Endothelial cell (in vitro differentiated cells): ENCODE data around the gene PCGF5. TPM values are rescaled to one million over a fixed set of nuclear protein-coding genes. Genes with fewer than 3 reads are reported as not detected.

Experiments
- DNase-seq: peaks from one replicate; pipeline ENCODE4 v3.0.0; 2021; ENCODE audit warnings: low spot score
- H3K27ac Mint-ChIP-seq: one replicate; pipeline ENCODE4 v1.8.0; 2021; ENCODE audit warnings: mixed read lengths, inconsistent platforms; ENCODE audit not compliant: unreplicated experiment
- H3K27me3 Mint-ChIP-seq: one replicate; pipeline ENCODE4 v1.8.0; 2021; ENCODE audit warnings: mild to moderate bottlenecking, moderate library complexity, mixed read lengths, inconsistent platforms; ENCODE audit not compliant: unreplicated experiment
- H3K36me3 Mint-ChIP-seq: one replicate; pipeline ENCODE4 v1.8.0; 2021; ENCODE audit warnings: mild to moderate bottlenecking, low read depth, mixed read lengths, inconsistent platforms; ENCODE audit not compliant: unreplicated experiment
- H3K4me1 Mint-ChIP-seq: one replicate; pipeline ENCODE4 v1.8.0; 2021; ENCODE audit warnings: mild to moderate bottlenecking, mixed read lengths, inconsistent platforms; ENCODE audit not compliant: unreplicated experiment
- H3K4me3 Mint-ChIP-seq: one replicate; pipeline ENCODE4 v1.8.0; 2021; ENCODE audit warnings: mild to moderate bottlenecking, mixed read lengths, inconsistent platforms; ENCODE audit not compliant: unreplicated experiment
- H3K9me3 Mint-ChIP-seq: one replicate; pipeline ENCODE4 v1.8.0; 2021; ENCODE audit warnings: mixed read lengths, inconsistent platforms; ENCODE audit not compliant: unreplicated experiment
- total RNA-seq: library from RNA; stranded (reverse); fragmentation: NEBNext Ultra II Directional; extraction: Animal tissue kit (Norgen Biotek cat#: 25700); gene quantifications from one replicate; pipeline ENCODE4 v1.2.1, GENCODE V29; 2021; ENCODE audit not compliant: unreplicated experiment
- TF ChIP-seq, protein P1 (sequence below): fragments of 200-600 bp; sonication (generic); IDR thresholded peaks from one replicate; pipeline ENCODE4 v1.5.0; 2021; ENCODE audit warnings: antibody characterized with exemption; ENCODE audit not compliant: unreplicated experiment

The PCGF5 gene
- total RNA-seq, 1 donor from 2014 or later, result 21.5 TPM

GRCh38 chr10:91271886-91272285 is 51.4 kb downstream of the PCGF5 start:
- Mint-ChIP-seq H3K27me3 (peaks cover 4% of the 10 kb centered on the region), H3K4me3 (no peak overlapping the region), H3K9me3 (no peaks in the 10 kb centered on the region), H3K27ac (no peak overlapping the region), H3K4me1 (peaks cover 3% of the 10 kb centered on the region), H3K36me3 (no peaks in the 10 kb centered on the region)
- TF ChIP-seq, protein P1, sequence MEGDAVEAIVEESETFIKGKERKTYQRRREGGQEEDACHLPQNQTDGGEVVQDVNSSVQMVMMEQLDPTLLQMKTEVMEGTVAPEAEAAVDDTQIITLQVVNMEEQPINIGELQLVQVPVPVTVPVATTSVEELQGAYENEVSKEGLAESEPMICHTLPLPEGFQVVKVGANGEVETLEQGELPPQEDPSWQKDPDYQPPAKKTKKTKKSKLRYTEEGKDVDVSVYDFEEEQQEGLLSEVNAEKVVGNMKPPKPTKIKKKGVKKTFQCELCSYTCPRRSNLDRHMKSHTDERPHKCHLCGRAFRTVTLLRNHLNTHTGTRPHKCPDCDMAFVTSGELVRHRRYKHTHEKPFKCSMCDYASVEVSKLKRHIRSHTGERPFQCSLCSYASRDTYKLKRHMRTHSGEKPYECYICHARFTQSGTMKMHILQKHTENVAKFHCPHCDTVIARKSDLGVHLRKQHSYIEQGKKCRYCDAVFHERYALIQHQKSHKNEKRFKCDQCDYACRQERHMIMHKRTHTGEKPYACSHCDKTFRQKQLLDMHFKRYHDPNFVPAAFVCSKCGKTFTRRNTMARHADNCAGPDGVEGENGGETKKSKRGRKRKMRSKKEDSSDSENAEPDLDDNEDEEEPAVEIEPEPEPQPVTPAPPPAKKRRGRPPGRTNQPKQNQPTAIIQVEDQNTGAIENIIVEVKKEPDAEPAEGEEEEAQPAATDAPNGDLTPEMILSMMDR, result no peak
- no peak for DNase-seq

GRCh38 chr10:91284486-91285090 is 64.1 kb downstream of the PCGF5 start:
- Mint-ChIP-seq H3K9me3 (no peaks in the 10 kb centered on the region), H3K27ac (no peak overlapping the region), H3K36me3 (peaks cover 3% of the 10 kb centered on the region), H3K4me1 (peaks cover 4% of the 10 kb centered on the region), H3K27me3 (no peaks in the 10 kb centered on the region), H3K4me3 (no peak overlapping the region)
- no peak for DNase-seq
- TF ChIP-seq, protein P1, result no peak

- H3K4me3 Mint-ChIP-seq, result no peak overlapping the region
- no peak overlapping the region for H3K27ac Mint-ChIP-seq
- TF ChIP-seq, protein P1, result no peak
- DNase-seq, result no peak
- H3K27me3 Mint-ChIP-seq, result peaks cover 4% of the 10 kb centered on the region
- H3K4me1 Mint-ChIP-seq, result peaks cover 4% of the 10 kb centered on the region
- H3K36me3 Mint-ChIP-seq, result peaks cover 3% of the 10 kb centered on the region
- H3K9me3 Mint-ChIP-seq, result no peaks in the 10 kb centered on the region
Observed at GRCh38 chr10:91286572-91286971, 66.1 kb downstream of the PCGF5 start.

DNA sequence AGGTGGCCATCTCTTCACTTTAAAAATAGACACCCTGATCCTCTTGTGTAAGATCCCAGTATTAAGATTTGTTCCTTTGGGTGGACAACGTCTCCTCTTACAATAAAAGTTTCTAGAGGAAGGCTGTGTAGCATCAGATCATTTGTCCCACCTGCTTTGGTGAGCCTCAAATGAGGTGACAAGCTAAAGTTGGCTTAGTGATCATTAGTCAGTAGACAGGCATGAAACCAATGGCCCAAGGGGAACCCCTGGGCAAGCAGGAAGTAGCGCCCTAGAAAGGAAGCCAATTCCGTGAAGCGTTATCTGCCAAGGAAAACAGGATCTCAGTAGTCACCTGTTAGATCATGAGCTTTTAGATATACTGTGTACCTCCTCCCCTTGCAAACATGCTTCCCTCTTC is 66.8 kb downstream of the PCGF5 start:
- Mint-ChIP-seq H3K4me3 (no peak overlapping the region), H3K9me3 (no peaks in the 10 kb centered on the region), H3K36me3 (peaks cover 3% of the 10 kb centered on the region), H3K4me1 (peaks cover 4% of the 10 kb centered on the region), H3K27ac (no peak overlapping the region), H3K27me3 (peaks cover 4% of the 10 kb centered on the region)
- DNase-seq, result no peak
- TF ChIP-seq, protein P1, result no peak

- no peak overlapping the region for H3K27ac Mint-ChIP-seq
- H3K36me3 Mint-ChIP-seq, result peaks cover 3% of the 10 kb centered on the region
- H3K4me3 Mint-ChIP-seq, result no peak overlapping the region
- H3K9me3 Mint-ChIP-seq, result no peaks in the 10 kb centered on the region
- H3K27me3 Mint-ChIP-seq, result peaks cover 5% of the 10 kb centered on the region
- DNase-seq, result no peak
- TF ChIP-seq, protein P1, result no peak
- H3K4me1 Mint-ChIP-seq, result peaks cover 4% of the 10 kb centered on the region
Observed at GRCh38 chr10:91287912-91288311, 67.4 kb downstream of the PCGF5 start.
